HG02970 (cell line): ENCODE results near the gene NT5DC4.
"Not testable (repeated sequence)": the region's sequence is repeated elsewhere in the genome, so short reads cannot be mapped to it uniquely, and the experiment has no call there.

ENCODE experiments used
- ATAC-seq: cut with Tn5 transposase; IDR thresholded peaks from one replicate; pipeline ENCODE4 v1.9.1; 2021; ENCODE audit warnings: mild to moderate bottlenecking, moderate library complexity, moderate number of reproducible peaks; ENCODE audit not compliant: unreplicated experiment, low FRiP score

NT5DC4 gene

GRCh38 chr2:112698834-112699515 lies 21.8 kb upstream of the NT5DC4 start:
- no peak for ATAC-seq

GRCh38 chr2:112699984-112700667 lies 20.7 kb upstream of the NT5DC4 start:
- ATAC-seq: no peak

GRCh38 chr2:112701052-112701451 lies 19.8 kb upstream of the NT5DC4 start:
- ATAC-seq: no peak

GRCh38 chr2:112703684-112704083 lies 17.1 kb upstream of the NT5DC4 start:
- no peak for ATAC-seq

DNA sequence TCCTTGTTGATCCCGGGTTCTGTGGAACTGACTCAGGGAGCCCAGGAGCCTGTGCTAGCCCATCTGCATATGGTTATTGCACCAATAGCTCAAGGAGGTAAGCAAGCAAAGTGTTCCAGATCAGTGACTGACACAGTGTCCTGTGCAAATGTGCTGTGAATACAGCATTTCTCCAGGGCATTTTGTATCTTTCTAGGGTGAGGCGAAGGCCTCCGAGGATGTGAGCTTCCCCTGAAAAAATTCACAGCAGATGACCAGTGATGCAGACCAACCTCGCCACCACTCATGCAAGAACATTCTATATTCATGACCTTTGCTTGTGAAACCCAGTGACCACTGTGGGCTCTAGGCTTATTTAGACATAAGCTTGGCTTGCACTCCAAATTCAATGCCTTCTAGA lies 15.2 kb upstream of the NT5DC4 start:
- no peak for ATAC-seq

DNA sequence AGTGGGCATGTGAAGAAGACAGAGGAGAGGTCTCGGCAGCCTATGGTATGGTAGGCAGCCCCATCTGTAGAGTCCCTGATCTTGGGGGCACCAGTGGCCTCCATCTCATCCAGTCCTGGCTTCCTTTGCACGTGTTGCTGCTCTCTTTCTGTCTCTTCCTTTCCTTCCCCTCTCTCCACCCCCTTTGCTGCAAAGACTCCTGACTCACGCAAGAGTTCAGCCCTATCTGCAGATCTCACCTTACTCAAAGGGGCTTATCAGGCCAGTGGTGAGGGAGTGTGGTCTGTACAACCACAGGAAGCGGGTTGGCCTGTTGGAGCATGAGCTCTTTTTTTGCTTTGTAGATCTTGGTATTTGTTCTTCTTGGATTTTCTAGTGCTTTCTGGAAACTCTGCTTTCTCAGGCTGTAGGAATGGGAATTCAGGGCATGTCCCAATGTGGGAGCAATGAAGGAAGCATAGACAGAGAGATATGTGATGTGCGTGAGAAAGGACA lies 14.6 kb upstream of the NT5DC4 start:
- ATAC-seq: no peak

- not testable (repeated sequence) for ATAC-seq
Measured at GRCh38 chr2:112706947-112707346, 13.9 kb upstream of the NT5DC4 start.

- no peak for ATAC-seq
Measured at GRCh38 chr2:112708968-112709367, 11.9 kb upstream of the NT5DC4 start.

DNA sequence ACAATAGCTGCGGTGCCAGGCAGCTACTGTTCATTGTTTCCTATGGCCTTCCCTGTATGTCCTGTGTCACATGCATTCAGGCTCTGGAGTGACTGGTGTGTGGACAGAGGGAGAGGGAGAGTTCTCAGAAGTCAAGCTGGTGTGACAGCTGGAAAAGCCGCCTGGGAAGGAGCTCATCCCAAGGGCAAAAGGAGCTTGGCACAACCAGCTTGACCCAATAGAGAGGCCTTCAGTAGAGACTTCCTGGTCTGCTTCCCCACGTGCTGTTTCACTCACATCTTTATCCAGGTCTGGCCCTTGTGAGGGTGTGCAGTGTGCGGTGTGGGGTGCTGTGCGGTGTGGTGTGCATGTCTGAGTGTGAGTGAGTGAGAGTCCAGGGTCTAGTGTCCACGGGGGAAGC lies 11.1 kb upstream of the NT5DC4 start:
- no peak for ATAC-seq

DNA sequence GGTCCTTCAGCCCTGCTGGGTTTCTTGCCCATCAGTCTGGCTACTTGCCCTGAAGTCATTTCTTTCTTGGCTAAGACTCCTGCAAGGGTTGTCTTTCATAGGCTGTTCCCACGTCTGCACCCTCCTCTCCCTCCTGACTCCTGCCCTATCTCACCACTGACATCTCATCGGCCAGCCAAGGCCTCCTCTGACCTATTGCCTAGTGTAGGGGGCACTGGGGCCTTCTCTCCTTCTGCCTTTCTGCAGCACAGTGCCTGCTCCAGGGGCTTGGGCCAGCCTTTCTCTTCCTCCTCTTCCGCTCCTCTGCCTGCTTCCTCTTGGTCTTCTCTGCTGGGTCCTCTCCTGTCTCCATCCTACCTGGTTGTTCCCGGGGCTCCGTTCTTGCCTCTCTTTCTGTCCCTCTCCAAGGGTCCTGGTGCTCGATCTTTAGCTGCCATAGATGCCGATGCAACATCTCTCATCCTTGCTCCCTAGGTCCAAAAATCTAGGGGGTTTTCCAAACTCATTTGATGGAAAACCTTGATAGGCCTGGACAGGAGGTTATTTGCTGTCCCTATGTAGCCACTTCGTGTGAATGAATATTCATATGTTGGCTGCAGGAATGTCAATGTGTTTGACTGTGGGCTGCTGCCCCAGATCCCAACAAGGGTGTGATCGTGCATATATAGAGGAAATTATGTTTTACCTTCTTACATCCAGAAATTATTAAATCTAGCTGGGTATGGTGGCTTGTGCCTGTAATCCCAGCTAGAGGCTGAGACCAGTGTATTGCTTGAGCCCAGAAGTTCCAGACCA lies 9.7 kb upstream of the NT5DC4 start:
- no peak for ATAC-seq

- no peak for ATAC-seq
Measured at GRCh38 chr2:112712465-112712864, 8.4 kb upstream of the NT5DC4 start.

GRCh38 chr2:112712903-112713584 lies 7.8 kb upstream of the NT5DC4 start:
- ATAC-seq: no peak

DNA sequence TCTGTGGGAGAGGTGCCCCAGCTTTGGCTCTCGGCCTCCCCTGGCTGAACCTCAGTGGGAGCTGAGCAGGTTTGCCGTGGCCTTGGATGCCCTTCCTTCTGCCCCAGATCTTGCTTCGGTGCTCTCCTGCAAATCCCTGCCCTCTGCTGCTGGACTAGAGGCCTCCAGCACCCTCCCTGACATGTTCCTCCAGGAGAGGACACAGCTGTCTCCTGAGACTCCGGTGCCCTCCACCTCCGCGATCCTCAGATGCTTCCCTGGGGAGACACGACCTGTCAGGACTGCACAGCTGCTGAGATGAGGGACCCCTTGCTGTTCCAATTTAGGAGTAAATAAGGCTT lies 7.3 kb upstream of the NT5DC4 start:
- no peak for ATAC-seq

GRCh38 chr2:112713926-112714325 lies 6.9 kb upstream of the NT5DC4 start:
- ATAC-seq: no peak

- ATAC-seq: no peak
Measured at GRCh38 chr2:112714331-112714730, 6.5 kb upstream of the NT5DC4 start.

DNA sequence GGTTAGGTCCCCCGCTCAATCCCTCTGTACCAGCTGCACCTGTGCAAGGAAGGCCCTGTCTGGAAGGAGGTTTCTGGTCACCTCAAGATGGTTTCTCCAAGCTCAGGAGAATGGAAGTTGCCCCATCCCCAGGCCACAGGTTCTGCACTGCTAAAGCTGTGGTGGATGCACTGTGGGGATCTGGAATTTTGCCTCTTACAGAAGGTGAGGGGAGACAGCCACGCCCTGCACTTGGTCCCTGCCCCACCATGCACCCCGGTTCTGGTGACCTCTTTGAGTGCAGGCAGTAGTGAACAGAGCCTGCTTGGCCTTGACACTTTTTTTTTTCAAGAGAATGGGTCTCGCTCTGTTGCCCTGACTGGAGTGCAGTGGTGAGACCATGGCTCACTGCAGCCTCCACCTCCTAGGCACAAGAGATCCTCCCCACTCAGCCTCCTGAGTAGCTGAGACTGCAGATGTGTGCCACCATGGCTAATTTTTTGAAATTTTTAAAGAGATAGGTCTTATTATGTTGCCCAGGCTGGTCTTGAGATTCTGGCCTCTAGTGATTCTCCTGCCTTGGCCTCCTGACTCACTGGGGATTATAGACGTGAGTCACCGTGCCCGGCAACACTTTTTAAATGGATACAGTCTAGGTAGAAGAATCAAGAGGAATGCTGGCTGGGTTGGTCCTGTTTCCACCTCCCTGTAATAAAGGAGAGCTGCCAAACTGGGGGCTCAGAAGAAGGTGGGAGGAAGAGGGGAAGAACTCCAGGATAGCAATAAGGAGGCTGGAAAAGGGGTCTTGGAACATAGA lies 5.8 kb upstream of the NT5DC4 start:
- ATAC-seq: no peak

GRCh38 chr2:112716094-112716493 lies 4.7 kb upstream of the NT5DC4 start:
- ATAC-seq: not testable (repeated sequence)

GRCh38 chr2:112716826-112717352 lies 3.9 kb upstream of the NT5DC4 start:
- not testable (repeated sequence) for ATAC-seq

DNA sequence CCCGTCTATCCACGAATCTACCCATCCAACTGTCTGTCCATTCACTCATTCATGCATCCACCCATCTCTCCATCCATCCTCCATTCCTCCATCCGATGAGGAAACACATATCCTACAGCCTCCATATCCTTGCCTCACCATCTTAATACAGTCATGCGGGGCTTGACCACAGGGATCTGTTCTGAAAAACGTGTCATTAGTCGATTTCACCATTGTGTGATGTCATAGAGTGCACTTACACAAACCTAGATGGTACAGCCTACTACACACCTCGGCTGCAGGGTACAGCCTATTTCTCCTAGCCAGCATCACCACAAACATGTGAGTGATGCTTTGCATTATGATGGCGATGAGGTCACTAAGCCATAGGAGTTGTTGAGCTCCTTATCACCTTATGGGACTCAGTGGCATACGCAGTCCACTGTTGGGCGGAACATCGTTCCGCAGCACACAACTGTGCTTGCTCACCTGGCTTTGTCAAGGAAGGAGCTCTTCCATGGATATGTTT lies 1.9 kb upstream of the NT5DC4 start:
- ATAC-seq: no peak
